Measurements from ENCODE around the gene FOXQ1.
A peak's percentile ranks its signal among the peaks of the same experiment; 100 is the strongest.

The FOXQ1 gene

GRCh38 chr6:1348675-1349074 lies 36.8 kb downstream of the FOXQ1 start (continued):
- TF ChIP-seq ZNF704 (tag by site-specific recombination; IDR thresholded peaks at IDR 0.05), result no peak
- no peak for TF ChIP-seq SCRT1 (tag by site-specific recombination; IDR thresholded peaks at IDR 0.05; ENCODE audit: borderline replicate concordance)

DNA sequence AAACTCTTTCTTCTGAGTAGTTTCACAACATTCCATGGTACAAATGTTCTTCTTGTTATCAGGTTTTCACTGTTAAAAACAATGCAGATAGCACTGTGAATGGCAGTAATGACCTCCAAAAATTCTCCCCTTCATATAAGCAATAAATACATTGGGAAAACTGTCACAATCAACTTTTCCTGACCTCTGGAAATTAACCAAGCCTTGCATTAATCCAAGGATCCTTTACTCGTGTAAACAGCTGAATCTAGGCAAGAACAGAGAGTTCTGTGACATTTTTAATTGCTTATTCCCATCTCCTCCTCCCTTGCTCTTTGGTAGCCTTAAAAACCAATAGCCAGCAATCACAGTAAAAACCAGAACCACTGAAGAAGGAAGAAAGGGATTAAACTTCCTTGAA lies 37.8 kb downstream of the FOXQ1 start:
- TF ChIP-seq OVOL3 (tag by site-specific recombination; IDR thresholded peaks at IDR 0.05) (no peak), WT1 (tag by site-specific recombination; IDR thresholded peaks at IDR 0.05) (no peak), REPIN1 (tag by site-specific recombination; IDR thresholded peaks at IDR 0.05; ENCODE audit: low read depth) (no peak), ZNF140 (tag by site-specific recombination; IDR thresholded peaks at IDR 0.05) (no peak), ZNF707 (tag by site-specific recombination; IDR thresholded peaks at IDR 0.05) (no peak), ZBTB20 (tag by site-specific recombination; IDR thresholded peaks at IDR 0.05) (no peak), ZBTB8A (tag by site-specific recombination; IDR thresholded peaks at IDR 0.05) (no peak), ZNF302 (tag by site-specific recombination; IDR thresholded peaks at IDR 0.05; ENCODE audit: low read depth) (no peak), ZNF473 (tag by site-specific recombination; IDR thresholded peaks at IDR 0.05) (no peak), ZNF792 (tag by site-specific recombination; IDR thresholded peaks at IDR 0.05) (no peak)
- TF ChIP-seq, protein P1, sequence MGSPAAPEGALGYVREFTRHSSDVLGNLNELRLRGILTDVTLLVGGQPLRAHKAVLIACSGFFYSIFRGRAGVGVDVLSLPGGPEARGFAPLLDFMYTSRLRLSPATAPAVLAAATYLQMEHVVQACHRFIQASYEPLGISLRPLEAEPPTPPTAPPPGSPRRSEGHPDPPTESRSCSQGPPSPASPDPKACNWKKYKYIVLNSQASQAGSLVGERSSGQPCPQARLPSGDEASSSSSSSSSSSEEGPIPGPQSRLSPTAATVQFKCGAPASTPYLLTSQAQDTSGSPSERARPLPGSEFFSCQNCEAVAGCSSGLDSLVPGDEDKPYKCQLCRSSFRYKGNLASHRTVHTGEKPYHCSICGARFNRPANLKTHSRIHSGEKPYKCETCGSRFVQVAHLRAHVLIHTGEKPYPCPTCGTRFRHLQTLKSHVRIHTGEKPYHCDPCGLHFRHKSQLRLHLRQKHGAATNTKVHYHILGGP (tag by site-specific recombination; IDR thresholded peaks at IDR 0.05), result no peak
- TF ChIP-seq, protein P2, sequence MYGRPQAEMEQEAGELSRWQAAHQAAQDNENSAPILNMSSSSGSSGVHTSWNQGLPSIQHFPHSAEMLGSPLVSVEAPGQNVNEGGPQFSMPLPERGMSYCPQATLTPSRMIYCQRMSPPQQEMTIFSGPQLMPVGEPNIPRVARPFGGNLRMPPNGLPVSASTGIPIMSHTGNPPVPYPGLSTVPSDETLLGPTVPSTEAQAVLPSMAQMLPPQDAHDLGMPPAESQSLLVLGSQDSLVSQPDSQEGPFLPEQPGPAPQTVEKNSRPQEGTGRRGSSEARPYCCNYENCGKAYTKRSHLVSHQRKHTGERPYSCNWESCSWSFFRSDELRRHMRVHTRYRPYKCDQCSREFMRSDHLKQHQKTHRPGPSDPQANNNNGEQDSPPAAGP (tag by site-specific recombination; IDR thresholded peaks at IDR 0.05), result no peak
- TF ChIP-seq, protein P3, sequence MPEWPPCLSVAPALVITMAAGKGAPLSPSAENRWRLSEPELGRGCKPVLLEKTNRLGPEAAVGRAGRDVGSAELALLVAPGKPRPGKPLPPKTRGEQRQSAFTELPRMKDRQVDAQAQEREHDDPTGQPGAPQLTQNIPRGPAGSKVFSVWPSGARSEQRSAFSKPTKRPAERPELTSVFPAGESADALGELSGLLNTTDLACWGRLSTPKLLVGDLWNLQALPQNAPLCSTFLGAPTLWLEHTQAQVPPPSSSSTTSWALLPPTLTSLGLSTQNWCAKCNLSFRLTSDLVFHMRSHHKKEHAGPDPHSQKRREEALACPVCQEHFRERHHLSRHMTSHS (tag by site-specific recombination; IDR thresholded peaks at IDR 0.05), result no peak
- H3K36me3 ChIP-seq (ENCODE audit: control insufficient read depth in 2 of 2, insufficient read depth in 1 of 2, low read length in 2 of 2), result no peaks in the 10 kb centered on the region
- no peak overlapping the region for H3K4me3 ChIP-seq (ENCODE audit: low read depth, low read length)
- ChIA-PET POLR2A (no interaction called here), CTCF (interaction anchor here (0.7 to 1.0 kb wide), 2 partner anchors 535 to 542 kb away, joined by 3 read pairs; no protein-coding TSS in a partner anchor)
- no peaks in the 10 kb centered on the region; the same call in 1 of the 2 replicates for H3K9me3 ChIP-seq (ENCODE audit: control insufficient read depth, insufficient read depth, low read depth, low read length)
- H3K27ac ChIP-seq (ENCODE audit: extremely low read depth, low read depth, low read length), result no peak overlapping the region
- no peaks in the 10 kb centered on the region; the same call in 1 of the 2 replicates for H3K4me1 ChIP-seq (ENCODE audit: control insufficient read depth, insufficient read depth, low read length)

DNA sequence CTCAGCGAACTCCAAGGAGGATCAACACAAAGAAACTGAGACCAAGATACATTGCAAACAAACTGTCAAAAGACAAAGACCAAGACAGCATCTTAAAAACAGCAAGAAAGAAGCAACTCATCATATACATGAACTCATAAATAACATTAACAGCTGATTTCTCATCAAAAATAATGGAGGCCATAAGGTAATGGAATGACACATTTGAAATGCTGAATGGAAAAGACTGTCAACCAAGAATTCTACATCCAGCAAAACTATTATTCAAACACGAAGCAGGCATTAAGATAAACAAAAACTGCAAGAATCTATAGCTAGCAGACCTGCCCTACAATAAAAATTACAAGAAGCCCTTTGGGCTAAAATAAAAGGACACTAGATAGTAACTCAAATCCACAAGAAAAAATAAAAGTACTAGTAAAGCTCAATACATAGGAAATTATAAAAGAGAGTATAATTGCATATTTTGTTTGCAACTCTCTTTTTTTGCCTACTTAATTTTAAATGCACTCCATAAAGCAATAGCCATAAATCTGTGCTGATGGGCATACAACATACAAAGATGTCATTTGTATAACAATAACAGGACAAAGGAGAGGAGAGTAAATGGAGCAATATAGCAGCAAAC lies 39.6 kb downstream of the FOXQ1 start:
- no peak overlapping the region for H3K4me3 ChIP-seq (ENCODE audit: low read depth, low read length)
- ChIA-PET CTCF (interaction anchor here (0.7 to 2.1 kb wide), 2 partner anchors 12 to 294 kb away, joined by 3 to 5 read pairs; no protein-coding TSS in a partner anchor), POLR2A (no interaction called here)
- no peak overlapping the region for H3K27ac ChIP-seq (ENCODE audit: extremely low read depth, low read depth, low read length)
- H3K36me3 ChIP-seq (ENCODE audit: control insufficient read depth in 2 of 2, insufficient read depth in 1 of 2, low read length in 2 of 2), result no peaks in the 10 kb centered on the region
- no peaks in the 10 kb centered on the region for H3K4me1 ChIP-seq (ENCODE audit: control insufficient read depth, insufficient read depth, low read length)
- no peaks in the 10 kb centered on the region; the same call in 1 of the 2 replicates for H3K9me3 ChIP-seq (ENCODE audit: control insufficient read depth, insufficient read depth, low read depth, low read length)
- TF ChIP-seq ZNF169 (tag by site-specific recombination; IDR thresholded peaks at IDR 0.05), result no peak
- no peak for TF ChIP-seq ZNF174 (tag by site-specific recombination; IDR thresholded peaks at IDR 0.05)
- TF ChIP-seq ZNF266 (tag by site-specific recombination; IDR thresholded peaks at IDR 0.05; ENCODE audit: low read depth), result no peak
- TF ChIP-seq, protein P3 (tag by site-specific recombination; IDR thresholded peaks at IDR 0.05), result no peak
- no peak for TF ChIP-seq ZNF239 (tag by site-specific recombination; IDR thresholded peaks at IDR 0.05)
- TF ChIP-seq, protein P4, sequence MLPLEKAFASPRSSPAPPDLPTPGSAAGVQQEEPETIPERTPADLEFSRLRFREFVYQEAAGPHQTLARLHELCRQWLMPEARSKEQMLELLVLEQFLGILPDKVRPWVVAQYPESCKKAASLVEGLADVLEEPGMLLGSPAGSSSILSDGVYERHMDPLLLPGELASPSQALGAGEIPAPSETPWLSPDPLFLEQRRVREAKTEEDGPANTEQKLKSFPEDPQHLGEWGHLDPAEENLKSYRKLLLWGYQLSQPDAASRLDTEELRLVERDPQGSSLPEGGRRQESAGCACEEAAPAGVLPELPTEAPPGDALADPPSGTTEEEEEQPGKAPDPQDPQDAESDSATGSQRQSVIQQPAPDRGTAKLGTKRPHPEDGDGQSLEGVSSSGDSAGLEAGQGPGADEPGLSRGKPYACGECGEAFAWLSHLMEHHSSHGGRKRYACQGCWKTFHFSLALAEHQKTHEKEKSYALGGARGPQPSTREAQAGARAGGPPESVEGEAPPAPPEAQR (tag by site-specific recombination; IDR thresholded peaks at IDR 0.05), result no peak
- no peak for TF ChIP-seq ZIC2 (tag by site-specific recombination; IDR thresholded peaks at IDR 0.05)
- TF ChIP-seq, protein P2 (tag by site-specific recombination; IDR thresholded peaks at IDR 0.05), result no peak
- TF ChIP-seq ZNF629 (tag by site-specific recombination; IDR thresholded peaks at IDR 0.05), result no peak
- TF ChIP-seq ZNF549 (tag by site-specific recombination; IDR thresholded peaks at IDR 0.05), result peak; percentile 73
- no peak for TF ChIP-seq KLF7 (tag by site-specific recombination; IDR thresholded peaks at IDR 0.05; ENCODE audit: borderline replicate concordance)
- TF ChIP-seq ZNF211 (tag by site-specific recombination; IDR thresholded peaks at IDR 0.05; ENCODE audit: low read depth), result no peak
